ENCODE measurements around the gene TENT4A. TPM values are rescaled to one million over a fixed set of nuclear protein-coding genes. Genes with fewer than 3 reads are reported as not detected.

TENT4A gene
- total and polyA plus RNA-seq, 10 of the 15 experiments (the other 5 are each of a cell fraction or from before 2014, with no cell fraction given): 1.4 to 30.6 (median 12.5) TPM

- DNase-seq (ENCODE audit: low read depth, low spot score) (no peak), FAIRE-seq (no peak), ATAC-seq (no peak)
- no peaks in the 10 kb centered on the region for H3K4me1 ChIP-seq (ENCODE audit: control insufficient read depth, insufficient read depth, low read length)
- CTCF ChIA-PET: no interaction called here
- no peaks in the 10 kb centered on the region for H3K27me3 ChIP-seq (replicated peaks in 1 of 2; ENCODE audit: control insufficient read depth in 2 of 2, insufficient read depth in 2 of 2, low read length in 1 of 2)
- H3K9me3 ChIP-seq (replicated peaks; ENCODE audit: control insufficient read depth, insufficient read depth, low read length): no peaks in the 10 kb centered on the region
- peaks cover 7 to 14% of the 10 kb centered on the region in 2 experiments for H3K36me3 ChIP-seq (ENCODE audit: control insufficient read depth in 2 of 2, insufficient read depth in 2 of 2, low read length in 1 of 2)
- POLR2A ChIA-PET: no interaction called here
- H3K4me2 ChIP-seq (ENCODE audit: control insufficient read depth, insufficient read depth): no peak overlapping the region
- BruUV-seq (replicated peaks): no TSS peak
- no peak overlapping the region for H3K9ac ChIP-seq (ENCODE audit: control insufficient read depth, insufficient read depth, low read length)
- H4K20me1 ChIP-seq (ENCODE audit: control insufficient read depth, insufficient read depth): no peaks in the 10 kb centered on the region
- in situ Hi-C loops (cut with MboI) (no loop called here), intact Hi-C loops (cut with micrococcal nuclease; ENCODE audit: unreplicated experiment) (loop anchor here (10.0 kb wide), 1 partner anchor 995 kb away; no protein-coding TSS in a partner anchor)
- H3K4me3 ChIP-seq: no peak overlapping the region
- no peak overlapping the region for H2AFZ ChIP-seq (ENCODE audit: control insufficient read depth, low read depth, low read length)
- TF ChIP-seq PBX3 (IDR thresholded peaks at IDR 0.05; ENCODE audit: insufficient replicate concordance, low read depth, low read length): no peak
- H3K27ac ChIP-seq (ENCODE audit: control insufficient read depth, insufficient read depth): no peak overlapping the region
- SMC1A ChIA-PET (ENCODE audit: uncharacterized antibody, unreplicated experiment): no interaction called here
- RAD21 ChIA-PET (ENCODE audit: unreplicated experiment): no interaction called here
- 97% methylated on average over 5 of the region's 5 CpGs for WGBS (ENCODE audit: insufficient coverage, insufficient replicate concordance, low lambda C conversion rate, missing lambda C conversion rate)
- no peaks in the 10 kb centered on the region for H3K79me2 ChIP-seq (ENCODE audit: control insufficient read depth, insufficient read depth, low read length)
These were observed 46.8 kb downstream of the TENT4A start for GRCh38 chr5:6759983-6760382.

- no peaks in the 10 kb centered on the region for H3K9me3 ChIP-seq (replicated peaks; ENCODE audit: control insufficient read depth, insufficient read depth, low read length)
- SMC1A ChIA-PET (ENCODE audit: uncharacterized antibody, unreplicated experiment): no interaction called here
- CTCF ChIA-PET: no interaction called here
- intact Hi-C loops (cut with micrococcal nuclease; ENCODE audit: unreplicated experiment): loop anchor here (10.0 kb wide), 1 partner anchor 994 kb away; no protein-coding TSS in a partner anchor
- H3K36me3 ChIP-seq (ENCODE audit: control insufficient read depth in 2 of 2, insufficient read depth in 2 of 2, low read length in 1 of 2): peaks cover 5 to 8% of the 10 kb centered on the region in 2 experiments
- H3K4me3 ChIP-seq: no peak overlapping the region
- in situ Hi-C loops (cut with MboI): no loop called here
- DNase-seq (ENCODE audit: low read depth, low spot score) (no peak), FAIRE-seq (no peak), ATAC-seq (no peak)
- H3K27ac ChIP-seq (ENCODE audit: control insufficient read depth, insufficient read depth): no peak overlapping the region
- BruUV-seq (replicated peaks): no TSS peak
- RAD21 ChIA-PET (ENCODE audit: unreplicated experiment): no interaction called here
- H3K27me3 ChIP-seq (replicated peaks in 1 of 2; ENCODE audit: control insufficient read depth in 2 of 2, insufficient read depth in 2 of 2, low read length in 1 of 2): no peaks in the 10 kb centered on the region
- H3K4me2 ChIP-seq (ENCODE audit: control insufficient read depth, insufficient read depth): no peak overlapping the region
- no peak overlapping the region for H3K9ac ChIP-seq (ENCODE audit: control insufficient read depth, insufficient read depth, low read length)
- no peak overlapping the region for H2AFZ ChIP-seq (ENCODE audit: control insufficient read depth, low read depth, low read length)
- POLR2A ChIA-PET: no interaction called here
- H3K79me2 ChIP-seq (ENCODE audit: control insufficient read depth, insufficient read depth, low read length): no peaks in the 10 kb centered on the region
- no peaks in the 10 kb centered on the region for H3K4me1 ChIP-seq (ENCODE audit: control insufficient read depth, insufficient read depth, low read length)
- no peaks in the 10 kb centered on the region for H4K20me1 ChIP-seq (ENCODE audit: control insufficient read depth, insufficient read depth)
- WGBS (ENCODE audit: insufficient coverage, insufficient replicate concordance, low lambda C conversion rate, missing lambda C conversion rate): 98% methylated on average over 9 of the region's 9 CpGs
- TF ChIP-seq KDM1A (IDR thresholded peaks at IDR 0.05; ENCODE audit: borderline replicate concordance): no peak
- TF ChIP-seq SUPT20H (IDR thresholded peaks at IDR 0.05; ENCODE audit: borderline replicate concordance, control insufficient read depth, low read depth, low read length): no peak
- TF ChIP-seq RB1 (IDR thresholded peaks at IDR 0.05; ENCODE audit: borderline replicate concordance): no peak
- no peak for TF ChIP-seq RFX5 (IDR thresholded peaks at IDR 0.05; ENCODE audit: low read depth, low read length)
- TF ChIP-seq ZSCAN29 (IDR thresholded peaks at IDR 0.05): no peak
- TF ChIP-seq MAX (IDR thresholded peaks at IDR 0.05; ENCODE audit: low read depth, low read length): no peak
- TF ChIP-seq NFYB (IDR thresholded peaks at IDR 0.05; ENCODE audit: insufficient read depth, low read depth, low read length): no peak
- TF ChIP-seq TAF1 (IDR thresholded peaks at IDR 0.05; ENCODE audit: borderline replicate concordance, low read depth, low read length): no peak
- TF ChIP-seq ASH2L (IDR thresholded peaks at IDR 0.05; ENCODE audit: borderline replicate concordance, low read depth): no peak
- TF ChIP-seq STAT3 (IDR thresholded peaks at IDR 0.05; ENCODE audit: low read depth, low read length): no peak
- TF ChIP-seq MYB (IDR thresholded peaks at IDR 0.05; ENCODE audit: borderline replicate concordance, low read depth, low read length): no peak
These were observed 47.5 kb downstream of the TENT4A start for GRCh38 chr5:6760686-6761085.
